Spleen (tissue), 11 donors: Measurements from ENCODE around the gene LIPF. TPM values are rescaled to one million over a fixed set of nuclear protein-coding genes. Genes with fewer than 3 reads are reported as not detected.

Experiments
- DNase-seq: peaks from one replicate; pipeline ENCODE4 v3.0.0-alpha.2; 2020
- H3K27ac ChIP-seq, 8 donors: fragments of 200-600 bp; sonication (generic) in 7 of 8; 1 replicate in 4 of 8; 2 replicates in 4 of 8; pipeline versions ENCODE4 v1.5.0 to v1.8.0; 2016 to 2021; ENCODE audit warnings: inconsistent platforms in 4 of 8, mild to moderate bottlenecking in 4 of 8, moderate library complexity in 1 of 8
- H3K27me3 ChIP-seq, 7 donors: fragments of 200-600 bp; sonication (generic) in 6 of 7; replicated peaks in 1 of 7; 1 replicate in 4 of 7; 2 replicates in 3 of 7; pipeline versions ENCODE4 v1.5.0 to v1.8.0; 2016 to 2021; ENCODE audit warnings: inconsistent platforms in 3 of 7, mild to moderate bottlenecking in 1 of 7
- H3K36me3 ChIP-seq, 6 donors: fragments of 200-600 bp; sonication (generic) in 5 of 6; 1 replicate in 4 of 6; 2 replicates in 2 of 6; pipeline versions ENCODE4 v1.5.0 to v1.8.0; 2016 to 2021; ENCODE audit warnings: inconsistent platforms in 2 of 6
- H3K4me1 ChIP-seq, 6 donors: fragments of 200-600 bp; sonication (generic) in 5 of 6; 1 replicate in 3 of 6; 2 replicates in 3 of 6; pipeline versions ENCODE4 v1.5.0 to v1.8.0; 2016 to 2021; ENCODE audit warnings: inconsistent platforms in 3 of 6
- H3K4me3 ChIP-seq, 8 donors: fragments of 200-600 bp; sonication (generic) in 7 of 8; 1 replicate in 4 of 8; 2 replicates in 4 of 8; pipeline versions ENCODE4 v1.5.0 to v1.8.0; 2016 to 2021; ENCODE audit warnings: inconsistent platforms in 4 of 8, mild to moderate bottlenecking in 4 of 8, moderate library complexity in 2 of 8
- H3K9me3 ChIP-seq, 8 donors: fragments of 200-600 bp; sonication (generic) in 7 of 8; 1 replicate in 4 of 8; 2 replicates in 4 of 8; pipeline versions ENCODE4 v1.5.0 to v1.8.0; 2016 to 2021; ENCODE audit warnings: inconsistent platforms in 4 of 8
- CTCF ChIP-seq, 11 experiments: fragments of 200-600 bp in 7 of 11; fragments of 450-650 bp in 4 of 11; sonication (generic) in 4 of 11; IDR thresholded peaks in 8 of 11; conservative IDR thresholded peaks in 3 of 11; 1 replicate in 7 of 11; 2 replicates in 4 of 11; pipeline versions ENCODE4 v1.4.0 to v1.8.0; 2016 to 2021; ENCODE audit warnings: antibody characterized with exemption in 11 of 11, inconsistent platforms in 4 of 11, mild to moderate bottlenecking in 1 of 11
- POLR2A ChIP-seq, 3 donors: fragments of 450-650 bp; IDR thresholded peaks; one replicate each; pipeline ENCODE4 v1.5.1; 2017; ENCODE audit warnings: antibody characterized with exemption in 3 of 3, mild to moderate bottlenecking in 1 of 3
- POLR2AphosphoS5 ChIP-seq, 3 donors: sonication (generic); formaldehyde crosslinking; IDR thresholded peaks; one replicate each; pipeline ENCODE4 v1.5.1; 2017; ENCODE audit warnings: antibody characterized with exemption in 3 of 3
- WGBS, 5 donors: extraction: QIAGEN DNeasy Blood & Tissue Kit in 3 of 5; methylation state at CpG; one replicate each; pipeline versions ENCODE4 v1.1.5 to v1.1.7; 2013 to 2018; 5-methylcytosine and 5-hydroxymethylcytosine counted together
- intact Hi-C: fragments of 100-400 bp; cut with DNase I; formaldehyde crosslinking; loops from one replicate; pipeline ENCODE4 v1.15.0; 2023; ENCODE audit warnings: low total_unique reads
- polyA plus RNA-seq, 3 donors: library from polyadenylated mRNA; stranded (reverse); fragments of 200-250 nt; gene quantifications; one replicate each; pipeline ENCODE4 v1.2.1, GENCODE V29; 2013
- total RNA-seq, 7 donors: library from RNA; depleted of rRNA in 3 of 7; stranded (reverse); fragments of >200 nt in 3 of 7; fragmentation: NEBNext Ultra II Directional in 4 of 7; extraction: Animal tissue kit (Norgen Biotek cat#: 25700) in 4 of 7; gene quantifications; one replicate each; pipeline versions ENCODE4 v1.1.0 to v1.2.1, GENCODE V29; 2016 to 2021
- donor health status: healthy with polysubstance abuse.
- donor health status: DM: no; HTN: no; CAD: no; lungs with moderate emphysema.
- donor health status: DM: no; HTN: no; CAD: no.
- donor health status: Bipolar disorder and iron deficiency.
- donor health status: healthy.
- donor health status: DM: no; HTN: no; CAD: no.
- donor health status: DM: yes; HTN: yes; CAD: no.

Gene LIPF
- total and polyA plus RNA-seq, 10 donors = 0.23 to 0.83 TPM; not detected in 8

- DNase-seq = no peak
- WGBS, 5 donors = 50 to 78% (median 71%) methylated on average over 2 of the region's 2 CpGs
Observed at GRCh38 chr10:88640186-88640585, 24.1 kb upstream of the LIPF start.

GRCh38 chr10:88642209-88642608 lies 22.0 kb upstream of the LIPF start:
- Histone ChIP-seq H3K27ac (no peak overlapping the region), H3K9me3 (peaks cover 0 to 15% (median 10%) of the 10 kb centered on the region in 8 donors), H3K27me3 (no peaks in the 10 kb centered on the region), H3K36me3 (no peaks in the 10 kb centered on the region), H3K4me1 (peaks cover 0 to 4% (median 0%) of the 10 kb centered on the region in 6 donors), H3K4me3 (no peak overlapping the region)
- intact Hi-C loops = no loop called here
- DNase-seq = no peak
- TF ChIP-seq POLR2AphosphoS5 (IDR thresholded peaks at IDR 0.05) (no peak), CTCF (IDR thresholded peaks at IDR 0.05 in 8 of 11, conservative IDR thresholded peaks at IDR 0.05 in 3 of 11) (no peak), POLR2A (IDR thresholded peaks at IDR 0.05) (no peak)
- WGBS, 5 donors = 78 to 91% (median 87%) methylated on average over 6 of the region's 6 CpGs

More at GRCh38 chr10:88640186-88640585, 24.1 kb upstream of the LIPF start:
- Histone ChIP-seq H3K4me3 (no peak overlapping the region), H3K36me3 (no peaks in the 10 kb centered on the region), H3K27me3 (no peaks in the 10 kb centered on the region), H3K9me3 (peaks cover 0 to 16% (median 10%) of the 10 kb centered on the region in 8 donors), H3K27ac (no peak overlapping the region), H3K4me1 (no peaks in the 10 kb centered on the region)
- intact Hi-C loops = no loop called here
- TF ChIP-seq CTCF (IDR thresholded peaks at IDR 0.05 in 8 of 11, conservative IDR thresholded peaks at IDR 0.05 in 3 of 11) (no peak), POLR2AphosphoS5 (IDR thresholded peaks at IDR 0.05) (no peak), POLR2A (IDR thresholded peaks at IDR 0.05) (no peak)

DNA sequence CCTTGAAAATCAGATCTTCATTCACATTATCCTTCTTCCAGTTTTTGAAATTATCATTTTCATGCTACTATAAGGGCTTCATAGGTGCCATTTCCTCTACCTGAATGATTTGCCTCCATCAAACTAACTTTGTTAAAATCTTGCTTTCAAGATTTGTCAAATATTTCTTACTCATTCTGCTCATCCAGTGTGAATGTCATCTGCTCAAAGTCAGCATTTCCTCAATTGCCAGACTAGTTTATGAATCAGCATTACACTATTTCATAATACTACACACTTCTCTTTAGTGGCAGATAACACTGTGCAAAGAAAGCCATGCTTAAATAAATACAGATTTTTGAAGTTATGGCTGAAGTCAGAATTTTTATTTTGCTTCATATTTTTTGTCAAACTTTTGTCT lies 21.3 kb upstream of the LIPF start:
- peaks cover 0 to 5% (median 0%) of the 10 kb centered on the region in 6 donors for H3K4me1 ChIP-seq
- no peak overlapping the region for H3K4me3 ChIP-seq
- TF ChIP-seq POLR2A (IDR thresholded peaks at IDR 0.05) (no peak), CTCF (IDR thresholded peaks at IDR 0.05 in 8 of 11, conservative IDR thresholded peaks at IDR 0.05 in 3 of 11) (no peak), POLR2AphosphoS5 (IDR thresholded peaks at IDR 0.05) (no peak)
- H3K27ac ChIP-seq = no peak overlapping the region
- H3K9me3 ChIP-seq = peaks cover 0 to 11% (median 7%) of the 10 kb centered on the region in 8 donors
- DNase-seq = no peak
- intact Hi-C loops = no loop called here
- H3K27me3 ChIP-seq = no peaks in the 10 kb centered on the region
- no peaks in the 10 kb centered on the region for H3K36me3 ChIP-seq

DNA sequence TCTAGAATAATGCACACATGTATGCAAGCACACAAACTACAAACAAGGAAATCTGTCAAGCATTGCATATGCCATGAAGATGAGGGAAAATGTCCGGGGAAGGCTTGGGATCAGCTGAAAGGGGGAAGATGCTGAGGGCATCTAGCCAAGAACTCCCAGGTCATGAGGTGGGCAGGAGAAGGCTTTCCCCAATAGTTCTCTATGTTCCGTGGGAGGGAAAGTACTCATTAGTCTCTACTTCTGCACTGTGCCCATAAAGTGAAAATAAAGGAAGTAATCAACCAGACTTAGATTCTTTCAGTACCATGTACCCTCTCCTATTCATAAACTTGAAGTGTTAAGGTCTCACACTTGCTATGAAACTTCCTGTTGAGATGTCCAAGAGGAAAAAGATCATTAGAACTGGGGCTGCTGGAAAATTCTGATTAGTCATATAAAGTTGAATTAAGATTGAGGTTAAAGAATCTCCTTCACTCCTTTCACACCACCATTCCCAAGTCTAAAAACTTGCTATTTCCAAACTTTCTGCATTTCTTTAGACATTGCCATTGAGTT lies 17.1 kb upstream of the LIPF start:
- Histone ChIP-seq H3K27me3 (no peaks in the 10 kb centered on the region), H3K27ac (no peak overlapping the region), H3K4me3 (no peak overlapping the region), H3K4me1 (peaks cover 0 to 5% (median 0%) of the 10 kb centered on the region in 6 donors), H3K36me3 (no peaks in the 10 kb centered on the region), H3K9me3 (no peaks in the 10 kb centered on the region)
- intact Hi-C loops = no loop called here
- no peak for TF ChIP-seq POLR2A (IDR thresholded peaks at IDR 0.05)
- TF ChIP-seq CTCF (IDR thresholded peaks at IDR 0.05 in 8 of 11, conservative IDR thresholded peaks at IDR 0.05 in 3 of 11) = no peak
- TF ChIP-seq POLR2AphosphoS5 (IDR thresholded peaks at IDR 0.05) = no peak
- no peak for DNase-seq
- WGBS, 5 donors = 25 to 50% (median 36%) methylated on average over 2 of the region's 2 CpGs
